Left forelimb (tissue), 1 donor: ENCODE measurements around the gene ZBTB46.
A peak's percentile ranks its signal among the peaks of the same experiment; 100 is the strongest.

Experiments
- DNase-seq: peaks from one replicate; pipeline ENCODE4 v3.0.0-alpha.2; 2018; ENCODE audit warnings: low spot score

ZBTB46 gene

DNA sequence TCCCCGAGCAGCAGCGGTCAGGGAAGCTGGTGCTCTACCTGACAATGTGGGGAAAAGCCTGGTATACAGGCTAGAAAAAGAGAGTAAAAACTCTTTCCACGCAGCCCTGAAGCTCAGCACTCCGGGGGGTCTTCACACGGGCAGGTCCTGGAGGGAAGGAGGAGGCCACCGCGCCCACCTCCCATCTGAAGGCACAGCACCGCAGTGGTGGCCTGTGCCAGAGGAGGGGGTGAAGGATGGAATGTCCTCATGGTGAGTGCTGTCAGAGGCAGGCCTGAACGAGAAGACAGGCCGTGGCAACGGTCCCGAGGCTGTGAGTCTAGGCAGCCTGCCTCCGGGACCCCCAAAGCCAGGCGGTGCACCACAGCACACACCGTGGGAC lies 85.6 kb downstream of the ZBTB46 start:
- DNase-seq, result no peak

DNA sequence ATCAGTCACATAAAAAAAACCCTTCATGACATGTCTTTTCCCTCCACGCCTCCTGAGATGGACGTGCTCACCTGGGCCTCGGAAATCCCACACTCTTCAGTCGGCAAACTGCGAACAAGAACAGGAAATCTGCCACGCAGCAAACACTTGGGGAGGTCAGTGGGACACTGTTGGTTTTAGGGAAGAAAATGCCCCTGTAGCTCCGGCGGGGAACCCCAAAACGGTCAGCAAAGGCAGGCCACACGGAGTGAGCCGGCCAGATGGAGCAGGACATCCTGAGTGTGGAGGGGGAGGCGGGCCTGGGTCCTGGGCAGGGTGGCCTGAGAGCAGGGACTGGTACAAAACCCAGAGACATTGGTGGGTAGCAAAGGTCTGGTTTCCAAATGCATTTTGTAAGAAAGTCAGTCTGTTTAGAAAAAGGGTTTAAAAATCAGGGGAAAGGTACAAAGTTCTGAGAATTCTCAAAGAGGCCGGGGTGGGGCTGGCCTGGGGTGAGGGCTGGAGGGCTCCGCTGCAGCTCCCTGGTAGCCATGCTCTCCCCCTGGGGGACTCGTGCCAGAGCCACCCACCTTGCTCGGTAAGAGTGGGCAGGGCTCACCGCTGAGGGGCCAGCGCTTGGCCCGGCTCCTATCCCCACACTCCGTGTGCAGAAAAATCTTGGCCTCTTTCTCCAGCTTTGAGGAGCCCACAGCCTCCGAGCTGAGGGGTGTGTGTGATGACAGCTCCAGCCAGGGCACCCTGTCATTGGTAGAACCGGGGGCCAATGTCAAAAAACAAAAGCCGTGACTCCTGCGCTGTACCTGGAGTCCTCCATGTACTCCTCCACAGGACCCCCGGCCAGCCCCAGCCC lies 86.3 kb downstream of the ZBTB46 start:
- DNase-seq, result no peak

DNA sequence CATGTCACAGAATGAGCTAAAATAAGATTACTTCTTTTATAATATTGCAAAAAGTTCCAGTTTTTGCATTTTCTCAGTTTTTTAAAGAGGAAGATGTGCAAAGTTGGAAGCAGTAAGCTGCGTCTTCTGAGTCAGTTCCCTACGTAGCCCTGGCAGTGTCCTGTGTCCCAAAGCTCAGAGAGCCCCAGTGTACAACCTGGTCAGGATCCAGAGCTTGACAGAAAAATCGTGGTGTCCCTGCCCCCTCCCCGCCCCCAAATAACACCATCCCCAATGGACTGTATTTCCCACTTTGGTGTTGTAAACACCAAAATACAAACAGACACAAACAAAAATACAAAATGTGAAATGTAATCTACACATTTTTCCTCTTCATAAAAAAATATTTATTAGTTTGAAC lies 86.9 kb downstream of the ZBTB46 start:
- DNase-seq, result no peak

DNA sequence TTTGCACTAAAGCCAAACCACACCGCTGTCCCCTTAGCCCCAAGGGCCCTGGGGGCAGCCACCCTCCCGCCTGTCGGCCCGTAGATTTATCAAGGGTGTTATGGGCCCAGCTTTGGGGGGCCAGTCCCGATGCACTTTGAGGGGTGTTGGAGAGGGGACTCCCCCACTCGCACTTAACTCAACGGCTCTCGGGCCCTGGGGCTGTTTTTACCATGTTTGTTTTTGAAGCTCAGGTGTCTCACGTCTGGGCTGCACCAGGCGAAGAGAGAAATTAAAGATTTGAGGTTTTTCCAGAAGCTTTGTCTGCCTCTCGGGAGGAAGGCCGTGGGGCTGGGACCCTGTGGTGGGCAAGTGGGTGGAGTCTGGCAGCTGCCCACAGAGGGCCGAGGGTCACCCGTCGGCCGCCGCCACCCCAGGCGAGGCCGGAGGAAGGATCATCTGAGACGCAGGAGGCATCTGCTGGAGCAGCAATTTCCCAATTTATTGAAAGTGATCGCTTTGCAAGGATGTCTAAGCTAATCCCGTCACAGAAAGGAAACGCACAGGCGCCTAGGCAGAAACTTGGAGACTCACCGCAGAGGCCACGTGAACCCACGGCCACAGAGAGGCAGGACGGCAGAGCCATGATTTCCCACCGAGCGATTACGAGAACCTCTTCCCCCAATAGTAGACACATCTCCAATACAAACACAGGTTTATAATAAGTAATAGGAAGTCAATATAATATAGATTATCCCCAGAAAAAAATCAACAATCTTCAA lies 87.7 kb downstream of the ZBTB46 start:
- DNase-seq, result no peak

DNA sequence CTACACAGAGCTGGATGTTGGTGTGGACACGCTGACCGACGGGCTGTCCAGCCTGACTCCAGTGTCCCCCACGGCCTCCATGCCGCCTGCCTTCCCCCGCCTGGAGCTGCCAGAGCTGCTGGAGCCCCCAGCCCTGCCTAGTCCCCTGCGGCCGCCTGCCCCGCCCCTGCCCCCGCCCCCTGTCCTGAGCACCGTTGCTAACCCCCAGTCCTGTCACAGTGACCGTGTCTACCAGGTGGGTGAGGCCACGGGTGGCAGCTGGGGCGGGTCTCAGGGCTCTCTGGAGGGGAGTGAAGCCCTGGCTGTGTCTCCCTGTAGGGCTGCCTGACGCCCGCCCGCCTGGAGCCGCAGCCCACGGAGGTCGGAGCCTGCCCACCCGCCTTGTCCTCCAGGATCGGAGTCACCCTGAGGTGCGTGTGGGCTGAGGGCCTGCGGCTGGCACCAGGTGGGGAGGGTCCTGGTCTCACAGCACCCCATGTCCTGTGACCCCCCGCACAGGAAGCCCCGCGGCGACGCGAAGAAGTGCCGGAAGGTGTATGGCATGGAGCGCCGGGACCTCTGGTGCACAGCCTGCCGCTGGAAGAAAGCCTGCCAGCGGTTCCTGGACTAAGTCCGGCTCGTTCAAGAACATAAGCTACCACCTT lies 88.6 kb downstream of the ZBTB46 start:
- DNase-seq, result no peak

DNA sequence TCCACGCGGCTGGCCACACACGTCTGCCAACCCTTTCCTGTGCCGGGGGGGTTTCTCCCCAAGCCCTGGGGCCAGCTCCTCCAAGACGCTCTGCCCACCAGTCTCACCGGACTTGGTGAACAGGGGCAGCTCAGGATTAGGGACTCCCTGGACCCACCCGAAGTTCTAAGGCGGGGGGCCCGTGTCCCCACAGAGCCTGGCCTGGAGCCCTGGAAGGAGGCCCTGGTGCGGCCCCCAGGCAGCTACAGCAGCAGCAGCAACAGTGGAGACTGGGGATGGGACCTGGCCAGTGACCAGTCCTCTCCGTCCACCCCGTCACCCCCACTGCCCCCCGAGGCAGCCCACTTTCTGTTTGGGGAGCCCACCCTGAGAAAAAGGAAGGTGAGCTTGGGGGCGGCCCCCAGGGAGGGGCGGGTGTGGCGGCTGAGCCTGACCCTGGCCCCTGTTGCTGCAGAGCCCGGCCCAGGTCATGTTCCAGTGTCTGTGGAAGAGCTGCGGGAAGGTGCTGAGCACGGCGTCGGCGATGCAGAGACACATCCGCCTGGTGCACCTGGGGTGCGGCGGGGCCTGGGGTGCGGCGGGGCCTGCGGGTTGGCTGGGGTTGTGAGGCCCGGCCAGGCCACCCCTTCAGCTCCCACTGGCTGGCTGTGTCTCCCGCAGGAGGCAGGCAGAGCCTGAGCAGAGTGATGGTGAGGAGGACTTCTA lies 89.2 kb downstream of the ZBTB46 start:
- no peak for DNase-seq

DNA sequence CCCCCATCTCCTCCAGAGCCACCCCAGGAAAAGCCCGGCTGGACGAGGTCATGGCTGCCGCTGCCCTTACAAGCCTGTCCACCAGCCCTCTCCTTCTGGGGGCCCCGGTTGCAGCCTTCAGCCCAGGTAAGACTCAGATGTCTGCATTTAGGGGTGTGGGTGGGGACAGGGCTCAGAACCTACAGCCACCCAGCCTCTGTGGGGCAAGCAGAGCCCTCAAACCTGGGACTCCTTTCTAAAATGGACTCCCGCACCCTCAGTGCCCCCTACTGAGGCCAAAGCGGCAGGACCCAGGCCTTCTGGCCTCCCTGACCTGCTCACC lies 89.7 kb downstream of the ZBTB46 start:
- DNase-seq, result no peak

DNA sequence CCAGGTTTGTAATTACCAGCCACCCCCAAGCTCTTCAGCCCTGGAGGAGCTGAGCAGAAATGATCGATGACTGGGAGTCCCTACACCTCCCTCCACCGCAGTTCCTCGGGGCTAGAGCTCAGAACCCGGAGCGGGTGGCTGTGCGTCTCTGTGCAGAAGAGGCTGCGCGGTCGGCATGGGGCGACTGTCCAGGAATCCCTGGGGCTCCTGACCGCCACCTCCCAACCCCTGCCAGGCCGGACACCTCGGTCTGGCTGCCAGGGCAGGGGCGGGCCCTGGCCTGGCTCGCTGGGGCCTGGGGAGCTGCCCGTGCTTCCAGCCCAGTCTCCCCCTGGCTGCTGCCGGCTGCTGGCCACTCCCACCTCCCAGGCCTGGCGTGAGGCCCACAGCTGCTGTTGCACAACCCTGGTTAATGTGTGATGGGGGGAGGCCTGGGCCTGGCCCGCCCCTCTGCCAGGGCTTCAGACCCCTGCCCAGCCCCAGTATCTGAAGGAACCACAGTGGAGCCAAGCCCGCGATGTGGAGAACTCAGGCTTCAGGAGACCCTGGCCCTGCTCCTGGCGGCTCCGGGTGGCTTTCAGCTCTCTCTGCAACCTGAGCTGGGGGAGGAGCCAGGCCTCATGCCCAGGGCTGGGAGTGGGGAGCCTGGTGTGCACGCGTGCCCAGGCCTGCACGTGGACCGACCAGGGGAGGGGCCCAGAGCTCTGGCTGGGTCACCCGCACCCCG lies 90.3 kb downstream of the ZBTB46 start:
- peak; percentile 97 for DNase-seq

DNA sequence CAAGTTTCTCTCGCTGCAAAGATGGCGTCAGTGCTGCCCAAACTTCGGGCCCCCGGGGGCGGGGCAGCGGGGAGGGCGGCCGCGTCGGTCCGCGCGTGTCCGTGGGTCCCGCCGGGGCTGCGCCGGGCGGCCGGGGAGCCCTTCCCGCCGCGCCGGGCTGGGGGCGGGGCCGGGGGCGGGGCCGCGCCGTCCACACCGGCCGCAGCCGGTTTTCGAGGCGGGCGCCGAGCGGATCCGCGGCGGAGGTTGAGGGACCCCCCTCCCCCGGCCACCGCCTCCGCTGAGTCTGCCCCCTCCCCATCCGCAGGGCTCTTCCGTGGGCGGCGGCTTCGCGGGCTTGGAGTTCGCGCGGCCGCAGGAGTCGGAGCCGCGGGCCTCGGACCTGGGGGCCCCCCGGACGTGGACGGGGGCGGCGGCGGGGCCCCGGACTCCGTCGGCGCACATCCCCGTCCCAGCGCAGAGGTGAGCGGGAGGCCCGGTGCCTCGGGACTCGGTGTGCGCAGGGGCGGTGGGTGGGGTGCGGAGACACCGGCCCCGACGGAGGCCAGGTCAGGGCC lies 90.9 kb downstream of the ZBTB46 start:
- no peak for DNase-seq

DNA sequence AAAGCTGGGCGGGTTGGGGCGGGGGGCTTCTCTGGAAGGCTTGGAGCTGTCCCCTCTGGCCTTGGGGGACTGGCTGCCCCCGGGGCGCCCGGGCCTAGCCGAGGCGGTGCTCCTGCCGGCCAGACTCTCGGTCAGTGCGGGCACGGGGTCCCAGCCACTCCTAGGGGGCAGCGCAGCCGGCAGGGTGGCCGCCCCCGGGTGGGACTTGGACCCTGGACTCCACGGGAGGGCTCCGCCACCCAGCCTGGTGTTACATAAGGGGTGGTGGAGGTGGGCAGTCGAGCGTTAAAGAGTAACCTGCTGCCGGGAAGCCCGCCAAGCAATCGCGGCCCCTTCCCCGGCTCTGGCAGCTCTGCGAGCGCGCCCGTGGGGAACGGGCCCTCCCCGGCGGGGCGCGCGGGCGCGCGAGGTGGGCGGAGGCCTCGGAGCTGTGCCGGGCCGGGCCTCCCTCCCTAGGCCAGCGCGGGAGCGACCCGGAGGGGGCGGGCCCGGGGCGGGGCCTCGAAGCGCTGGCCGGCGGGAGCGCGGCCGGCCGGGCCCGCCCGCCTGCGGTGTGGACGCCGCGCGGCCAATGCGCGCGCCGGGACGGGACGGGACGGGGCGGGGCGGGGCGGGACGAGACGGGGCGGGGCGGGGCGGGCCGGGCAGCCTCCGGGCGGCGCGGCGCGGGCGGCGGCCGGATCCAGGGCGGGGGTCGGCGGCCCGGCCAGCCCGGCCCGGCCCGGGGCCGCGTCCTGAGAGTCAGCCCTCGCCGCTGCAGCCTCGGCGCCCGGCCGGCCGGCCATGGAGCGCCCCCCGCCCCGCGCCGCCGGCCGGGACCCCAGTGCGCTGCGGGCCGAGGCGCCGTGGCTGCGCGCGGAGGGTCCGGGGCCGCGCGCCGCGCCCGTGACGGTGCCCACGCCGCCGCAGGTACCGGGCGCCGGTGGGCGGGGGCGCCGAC lies 91.7 kb downstream of the ZBTB46 start, which contains the start of gene SLC2A4RG:
TSS of gene SLC2A4RG (plus strand) at position 647 of the 940 bp plus-strand sequence. CDS start at position 784, 137 bp downstream.
- peak; percentile 88 for DNase-seq

DNA sequence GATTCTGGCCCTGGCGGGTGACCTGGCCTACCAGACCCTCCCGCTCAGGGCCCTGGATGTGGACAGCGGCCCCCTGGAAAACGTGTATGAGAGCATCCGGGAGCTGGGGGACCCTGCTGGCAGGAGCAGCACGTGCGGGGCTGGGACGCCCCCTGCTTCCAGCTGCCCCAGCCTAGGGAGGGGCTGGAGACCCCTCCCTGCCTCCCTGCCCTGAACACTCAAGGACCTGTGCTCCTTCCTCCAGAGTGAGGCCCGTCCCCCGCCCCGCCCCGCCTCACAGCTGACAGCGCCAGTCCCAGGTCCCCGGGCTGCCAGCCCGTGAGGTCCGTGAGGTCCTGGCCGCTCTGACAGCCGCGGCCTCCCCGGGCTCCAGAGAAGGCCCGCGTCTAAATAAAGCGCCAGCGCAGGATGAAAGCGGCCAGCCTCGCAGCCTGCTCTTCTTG lies 92.4 kb downstream of the ZBTB46 start:
- no peak for DNase-seq

DNA sequence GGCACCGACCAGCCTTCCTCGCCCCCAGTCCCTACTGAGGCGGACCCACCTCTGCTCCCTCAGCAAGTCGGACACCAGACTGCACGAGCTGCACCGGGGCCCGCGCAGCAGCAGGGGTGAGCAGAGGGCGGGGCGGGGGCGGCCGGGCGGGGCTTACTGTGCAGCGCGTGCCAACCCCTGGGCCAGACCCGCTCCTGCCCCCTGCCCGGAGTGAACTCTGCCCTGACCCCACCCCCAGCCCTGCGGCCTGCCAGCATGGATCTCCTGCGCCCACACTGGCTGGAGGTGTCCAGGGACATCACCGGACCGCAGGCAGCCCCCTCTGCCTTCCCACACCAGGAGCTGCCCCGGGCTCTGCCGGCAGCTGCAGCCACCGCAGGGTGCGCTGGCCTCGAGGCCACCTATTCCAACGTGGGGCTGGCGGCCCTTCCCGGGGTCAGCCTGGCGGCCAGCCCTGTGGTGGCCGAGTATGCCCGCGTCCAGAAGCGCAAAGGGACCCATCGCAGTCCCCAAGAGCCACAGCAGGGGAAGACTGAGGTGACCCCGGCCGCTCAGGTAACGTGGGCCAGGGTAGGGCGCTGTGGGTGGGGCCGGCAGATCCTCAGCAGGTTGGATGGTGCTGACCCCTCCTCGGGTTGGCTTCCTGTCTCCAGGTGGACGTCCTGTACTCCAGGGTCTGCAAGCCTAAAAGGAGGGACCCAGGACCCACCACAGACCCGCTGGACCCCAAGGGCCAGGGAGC lies 92.9 kb downstream of the ZBTB46 start:
- no peak for DNase-seq

DNA sequence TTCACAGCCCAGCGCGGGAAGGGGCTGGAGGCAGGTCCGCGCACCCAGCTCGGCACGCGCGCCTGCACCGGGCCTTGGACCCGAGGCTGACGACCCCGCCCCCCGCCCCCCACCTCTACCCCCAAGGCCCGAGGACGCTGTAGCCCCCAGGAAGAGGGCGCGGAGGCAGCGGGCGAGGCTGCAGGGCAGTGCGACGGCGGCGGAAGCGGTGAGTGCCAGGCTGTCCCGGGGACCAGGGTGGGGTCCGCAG lies 93.4 kb downstream of the ZBTB46 start:
- no peak for DNase-seq

DNA sequence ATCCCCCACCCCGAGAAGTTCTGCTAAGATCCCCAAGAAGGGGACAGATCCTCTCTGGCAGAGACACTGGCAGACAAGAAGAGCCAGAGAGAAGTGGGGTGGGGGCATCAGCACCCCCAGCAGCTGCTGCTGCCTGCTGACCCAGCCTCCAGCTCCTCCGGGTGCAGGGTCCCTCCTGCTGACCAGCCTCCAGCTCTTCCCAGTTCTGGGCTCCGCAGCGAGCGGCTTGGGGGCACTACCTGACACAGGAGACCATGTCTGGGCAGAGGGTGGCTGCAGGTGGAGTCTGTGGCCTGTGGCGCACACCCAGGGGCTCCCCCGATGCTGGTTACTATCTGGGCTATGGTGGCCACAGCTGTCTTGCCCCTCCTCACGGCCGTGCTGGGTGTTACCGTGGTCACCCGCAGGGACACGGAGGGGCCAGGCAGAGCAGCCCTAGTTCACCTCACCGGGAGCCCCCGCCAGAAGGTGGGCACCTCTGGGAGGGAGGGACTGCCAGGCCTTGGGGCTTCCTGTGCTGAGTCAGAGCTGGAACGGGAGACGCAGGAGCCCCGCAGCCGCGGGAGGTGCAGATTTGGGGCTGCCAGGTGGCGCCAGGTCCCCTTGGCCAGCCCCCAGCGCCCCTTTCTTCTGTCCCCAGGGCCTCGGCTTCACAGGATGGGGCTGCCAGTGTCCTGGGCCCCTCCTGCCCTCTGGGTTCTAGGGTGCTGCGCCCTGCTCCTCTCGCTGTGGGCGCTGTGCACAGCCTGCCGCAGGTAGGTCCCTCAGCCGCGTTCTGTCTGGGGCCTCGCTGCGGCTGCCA lies 94.0 kb downstream of the ZBTB46 start:
- no peak for DNase-seq

DNA sequence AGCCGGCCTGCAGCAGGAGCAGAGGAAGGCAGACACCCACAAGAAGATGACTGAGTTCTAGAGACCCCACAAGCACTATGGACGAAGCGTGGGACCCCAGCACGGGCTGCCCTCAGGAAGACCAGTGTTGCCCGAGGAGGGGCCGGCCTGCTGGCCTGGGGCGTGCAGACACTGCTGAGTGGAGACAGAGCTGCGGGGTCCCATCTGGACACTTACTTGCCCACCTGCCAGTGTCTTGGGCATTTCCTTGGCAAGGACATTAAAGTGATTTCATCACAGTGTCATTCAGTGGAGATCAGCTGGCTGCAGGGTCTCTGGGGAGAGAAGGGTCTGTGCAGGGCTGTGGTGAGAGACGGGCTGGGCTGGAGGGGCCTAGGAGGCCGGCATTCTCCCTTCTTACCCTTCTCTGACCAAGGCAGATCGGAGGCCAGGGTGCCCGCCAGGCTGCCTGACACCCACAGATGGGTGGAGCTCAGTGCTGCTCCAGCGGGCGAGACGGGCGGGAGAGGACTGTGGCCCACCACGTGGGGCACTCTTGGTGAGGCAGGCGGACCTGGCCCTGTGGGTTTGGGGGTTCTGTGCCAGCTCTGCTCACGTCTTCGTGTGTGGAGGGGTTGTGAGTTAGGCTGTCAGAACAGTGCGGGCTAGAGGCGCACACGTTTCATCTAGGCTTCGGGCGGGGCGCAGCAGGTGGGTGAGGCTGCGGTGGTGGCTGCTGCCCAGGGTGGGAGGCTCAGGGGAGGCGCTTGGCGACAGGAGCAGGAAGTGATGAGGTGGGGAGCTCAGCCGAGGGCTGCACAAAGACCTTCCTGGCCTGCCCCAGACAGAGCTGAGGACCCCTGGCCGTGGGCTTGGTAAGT lies 95.0 kb downstream of the ZBTB46 start, which contains the start of gene LIME1:
TSS of gene LIME1 (plus strand) at position 806 of the 860 bp plus-strand sequence. CDS start 886 bp downstream, outside the sequence.
- no peak for DNase-seq

DNA sequence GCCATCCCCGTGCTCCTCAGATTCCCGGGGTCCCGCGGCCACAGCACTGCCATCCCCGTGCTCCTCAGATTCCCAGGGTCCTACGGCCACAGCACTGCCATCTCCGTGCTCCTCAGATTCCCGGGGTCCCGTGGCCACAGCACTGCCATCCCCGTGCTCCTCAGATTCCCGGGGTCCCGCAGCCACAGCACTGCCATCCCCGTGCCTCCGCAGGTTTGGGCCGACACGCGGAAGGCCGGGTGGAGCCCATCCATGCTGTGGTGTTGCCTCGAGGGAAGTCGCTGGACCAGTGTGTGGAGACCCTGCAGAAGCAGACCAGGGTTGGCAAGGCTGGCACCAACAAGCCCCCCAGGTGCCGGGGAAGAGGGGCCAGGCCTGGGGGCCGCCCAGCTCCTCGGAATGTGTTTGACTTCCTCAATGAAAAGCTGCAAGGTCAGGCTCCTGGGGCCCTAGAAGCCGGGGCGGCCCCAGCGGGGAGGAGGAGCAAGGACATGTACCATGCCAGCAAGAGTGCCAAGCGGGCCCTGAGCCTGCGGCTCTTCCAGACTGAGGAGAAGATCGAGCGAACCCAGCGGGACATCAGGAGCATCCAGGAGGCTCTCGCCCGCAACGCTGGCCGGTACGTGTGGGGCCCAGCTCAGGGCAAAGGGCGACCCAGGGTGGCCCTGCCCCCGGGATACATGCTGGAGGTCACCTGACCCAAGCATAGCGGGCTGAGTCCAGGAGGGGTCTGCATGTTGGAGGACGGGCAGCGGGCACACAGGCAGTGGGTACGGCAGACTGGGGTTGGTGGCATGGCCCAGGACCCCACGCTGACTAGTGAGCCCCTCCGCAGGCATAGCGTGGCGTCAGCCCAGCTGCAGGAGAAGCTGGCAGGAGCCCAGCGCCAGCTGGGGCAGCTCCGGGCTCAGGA lies 95.9 kb downstream of the ZBTB46 start:
- DNase-seq, result no peak
